HCT116 (cell line): Measurements from ENCODE around the gene SLC47A1.

ENCODE experiments used
- ATF3 ChIP-seq: IDR thresholded peaks from 2 replicates; pipeline ENCODE4 v1.6.1; 2012
- CEBPB ChIP-seq: IDR thresholded peaks from 2 replicates; pipeline ENCODE4 v1.6.1; 2012; ENCODE audit warnings: low read depth
- CTCF ChIP-seq, 3 experiments: fragments of 200-600 bp in 1 of 3; sonication (generic) in 1 of 3; IDR thresholded peaks in 2 of 3; conservative IDR thresholded peaks in 1 of 3; 2 replicates each; pipeline ENCODE4 v1.5.1; 2012 to 2017; ENCODE audit warnings: low read depth in 2 of 3, low read length in 2 of 3, antibody characterized with exemption in 1 of 3, borderline replicate concordance in 1 of 3, control low read depth in 1 of 3, mild to moderate bottlenecking in 1 of 3, mixed read lengths in 1 of 3, mixed run types in 1 of 3, moderate library complexity in 1 of 3; ENCODE audit not compliant: insufficient read depth in 1 of 3
- EGR1 ChIP-seq: IDR thresholded peaks from 2 replicates; pipeline ENCODE4 v1.6.1; 2012; ENCODE audit warnings: low read depth
- EZH2 ChIP-seq: fragments of 200-600 bp; sonication (generic); IDR thresholded peaks from 2 replicates; pipeline ENCODE4 v1.6.1; 2017; ENCODE audit warnings: antibody characterized with exemption, mixed run types
- MAX ChIP-seq: IDR thresholded peaks from 2 replicates; pipeline ENCODE4 v1.6.1; 2012
- POLR2A ChIP-seq: IDR thresholded peaks from 2 replicates; pipeline ENCODE4 v1.7.0; 2011; ENCODE audit warnings: borderline replicate concordance; ENCODE audit not compliant: insufficient read depth, insufficient read length; ENCODE audit errors: extremely low read depth
- POLR2AphosphoS5 ChIP-seq: IDR thresholded peaks from 2 replicates; pipeline ENCODE4 v1.6.1; 2011; ENCODE audit warnings: mild to moderate bottlenecking, low read depth, low read length, moderate library complexity
- RAD21 ChIP-seq: IDR thresholded peaks from 2 replicates; pipeline ENCODE4 v1.6.1; 2012; ENCODE audit warnings: low read depth, mild to moderate bottlenecking
- YY1 ChIP-seq: IDR thresholded peaks from 2 replicates; pipeline ENCODE4 v1.6.1; 2011; ENCODE audit warnings: low read length, low read depth, moderate library complexity, mild to moderate bottlenecking; ENCODE audit not compliant: insufficient replicate concordance; ENCODE audit errors: extremely low read depth
- ZFX ChIP-seq: fragments of 450-650 bp; IDR thresholded peaks from 2 replicates; pipeline ENCODE4 v1.6.1; 2017
- TF ChIP-seq, protein P1 (sequence below): IDR thresholded peaks from 2 replicates; pipeline ENCODE4 v1.6.1; 2011; ENCODE audit warnings: mild to moderate bottlenecking, low read length, moderate library complexity; ENCODE audit not compliant: insufficient replicate concordance; ENCODE audit errors: extremely low read depth

- no peak for TF ChIP-seq EZH2
- no peak for TF ChIP-seq CTCF (IDR thresholded peaks at IDR 0.05 in 2 of 3, conservative IDR thresholded peaks at IDR 0.05 in 1 of 3; ENCODE audit: borderline replicate concordance in 1 of 3, insufficient read depth in 1 of 3, low read depth in 2 of 3, low read length in 2 of 3)
- TF ChIP-seq RAD21 = no peak
- TF ChIP-seq POLR2AphosphoS5 = no peak
- no peak for TF ChIP-seq EGR1
- TF ChIP-seq, protein P1, sequence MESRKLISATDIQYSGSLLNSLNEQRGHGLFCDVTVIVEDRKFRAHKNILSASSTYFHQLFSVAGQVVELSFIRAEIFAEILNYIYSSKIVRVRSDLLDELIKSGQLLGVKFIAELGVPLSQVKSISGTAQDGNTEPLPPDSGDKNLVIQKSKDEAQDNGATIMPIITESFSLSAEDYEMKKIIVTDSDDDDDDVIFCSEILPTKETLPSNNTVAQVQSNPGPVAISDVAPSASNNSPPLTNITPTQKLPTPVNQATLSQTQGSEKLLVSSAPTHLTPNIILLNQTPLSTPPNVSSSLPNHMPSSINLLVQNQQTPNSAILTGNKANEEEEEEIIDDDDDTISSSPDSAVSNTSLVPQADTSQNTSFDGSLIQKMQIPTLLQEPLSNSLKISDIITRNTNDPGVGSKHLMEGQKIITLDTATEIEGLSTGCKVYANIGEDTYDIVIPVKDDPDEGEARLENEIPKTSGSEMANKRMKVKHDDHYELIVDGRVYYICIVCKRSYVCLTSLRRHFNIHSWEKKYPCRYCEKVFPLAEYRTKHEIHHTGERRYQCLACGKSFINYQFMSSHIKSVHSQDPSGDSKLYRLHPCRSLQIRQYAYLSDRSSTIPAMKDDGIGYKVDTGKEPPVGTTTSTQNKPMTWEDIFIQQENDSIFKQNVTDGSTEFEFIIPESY = no peak
- TF ChIP-seq POLR2A = no peak
- no peak for TF ChIP-seq YY1
- no peak for TF ChIP-seq ZFX
- no peak for TF ChIP-seq ATF3
- TF ChIP-seq MAX = no peak
- no peak for TF ChIP-seq CEBPB
Observed at GRCh38 chr17:19510903-19511302, 22.8 kb upstream of the SLC47A1 start.
